ENCODE data around the gene AP1M2.

- TF ChIP-seq SREBF2 (IDR thresholded peaks at IDR 0.05) (no peak), HDAC2 (IDR thresholded peaks at IDR 0.05) (no peak), NFE2L2 (conservative IDR thresholded peaks at IDR 0.05; ENCODE audit: low read length) (no peak), CEBPB (IDR thresholded peaks at IDR 0.05) (no peak), CBX8 (IDR thresholded peaks at IDR 0.05) (no peak)
- TF ChIP-seq, protein P1, sequence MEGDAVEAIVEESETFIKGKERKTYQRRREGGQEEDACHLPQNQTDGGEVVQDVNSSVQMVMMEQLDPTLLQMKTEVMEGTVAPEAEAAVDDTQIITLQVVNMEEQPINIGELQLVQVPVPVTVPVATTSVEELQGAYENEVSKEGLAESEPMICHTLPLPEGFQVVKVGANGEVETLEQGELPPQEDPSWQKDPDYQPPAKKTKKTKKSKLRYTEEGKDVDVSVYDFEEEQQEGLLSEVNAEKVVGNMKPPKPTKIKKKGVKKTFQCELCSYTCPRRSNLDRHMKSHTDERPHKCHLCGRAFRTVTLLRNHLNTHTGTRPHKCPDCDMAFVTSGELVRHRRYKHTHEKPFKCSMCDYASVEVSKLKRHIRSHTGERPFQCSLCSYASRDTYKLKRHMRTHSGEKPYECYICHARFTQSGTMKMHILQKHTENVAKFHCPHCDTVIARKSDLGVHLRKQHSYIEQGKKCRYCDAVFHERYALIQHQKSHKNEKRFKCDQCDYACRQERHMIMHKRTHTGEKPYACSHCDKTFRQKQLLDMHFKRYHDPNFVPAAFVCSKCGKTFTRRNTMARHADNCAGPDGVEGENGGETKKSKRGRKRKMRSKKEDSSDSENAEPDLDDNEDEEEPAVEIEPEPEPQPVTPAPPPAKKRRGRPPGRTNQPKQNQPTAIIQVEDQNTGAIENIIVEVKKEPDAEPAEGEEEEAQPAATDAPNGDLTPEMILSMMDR (IDR thresholded peaks at IDR 0.05) = no peak
These were observed 36.8 kb downstream of the AP1M2 start for GRCh38 chr19:10550336-10550735.
